ENCODE data around the gene ADAMTSL3. TPM values are rescaled to one million over a fixed set of nuclear protein-coding genes. Genes with fewer than 3 reads are reported as not detected.
"Not testable (repeated sequence)": the region's sequence is repeated elsewhere in the genome, so short reads cannot be mapped to it uniquely, and the experiment has no call there.

Gene ADAMTSL3
- total RNA-seq, 2 experiments from 2014 or later, result not detected

- no peaks in the 10 kb centered on the region for H3K36me3 ChIP-seq (ENCODE audit: insufficient read depth, low read length)
- CTCF ChIA-PET, result no interaction called here
- no peaks in the 10 kb centered on the region for H3K4me1 ChIP-seq (ENCODE audit: insufficient read depth, low read length)
- Mint-ChIP-seq H3K36me3 (ENCODE audit: low read depth) (no peaks in the 10 kb centered on the region), H3K27me3 (peaks cover 42% of the 10 kb centered on the region), H3K27ac (no peak overlapping the region), H3K9me3 (no peaks in the 10 kb centered on the region), H3K4me3 (no peak overlapping the region), H3K4me1 (ENCODE audit: low read depth) (no peaks in the 10 kb centered on the region)
- H3K27ac ChIP-seq (ENCODE audit: low read depth in 1 of 2, low read length in 2 of 2), result no peak overlapping the region
- no peaks in the 10 kb centered on the region for H3K27me3 ChIP-seq (ENCODE audit: control insufficient read depth in 1 of 2, insufficient read depth in 2 of 2, low read length in 2 of 2)
- peaks cover 0 to under 1% of the 10 kb centered on the region in 2 experiments for H3K9me3 ChIP-seq (ENCODE audit: control insufficient read depth in 1 of 2, insufficient read depth in 1 of 2, low read length in 2 of 2)
- no peak for ATAC-seq (ENCODE audit: poor library complexity)
- intact Hi-C loops (cut with DNase I, micrococcal nuclease), result no loop called here
- no peak overlapping the region for H3K4me3 ChIP-seq (ENCODE audit: low read length)
- POLR2A ChIA-PET, result no interaction called here
- TF ChIP-seq, protein P1, sequence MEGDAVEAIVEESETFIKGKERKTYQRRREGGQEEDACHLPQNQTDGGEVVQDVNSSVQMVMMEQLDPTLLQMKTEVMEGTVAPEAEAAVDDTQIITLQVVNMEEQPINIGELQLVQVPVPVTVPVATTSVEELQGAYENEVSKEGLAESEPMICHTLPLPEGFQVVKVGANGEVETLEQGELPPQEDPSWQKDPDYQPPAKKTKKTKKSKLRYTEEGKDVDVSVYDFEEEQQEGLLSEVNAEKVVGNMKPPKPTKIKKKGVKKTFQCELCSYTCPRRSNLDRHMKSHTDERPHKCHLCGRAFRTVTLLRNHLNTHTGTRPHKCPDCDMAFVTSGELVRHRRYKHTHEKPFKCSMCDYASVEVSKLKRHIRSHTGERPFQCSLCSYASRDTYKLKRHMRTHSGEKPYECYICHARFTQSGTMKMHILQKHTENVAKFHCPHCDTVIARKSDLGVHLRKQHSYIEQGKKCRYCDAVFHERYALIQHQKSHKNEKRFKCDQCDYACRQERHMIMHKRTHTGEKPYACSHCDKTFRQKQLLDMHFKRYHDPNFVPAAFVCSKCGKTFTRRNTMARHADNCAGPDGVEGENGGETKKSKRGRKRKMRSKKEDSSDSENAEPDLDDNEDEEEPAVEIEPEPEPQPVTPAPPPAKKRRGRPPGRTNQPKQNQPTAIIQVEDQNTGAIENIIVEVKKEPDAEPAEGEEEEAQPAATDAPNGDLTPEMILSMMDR (IDR thresholded peaks at IDR 0.05), result no peak
- DNase-seq, result no peak
Observed at GRCh38 chr15:84037301-84037700, 383.4 kb downstream of the ADAMTSL3 start.

DNA sequence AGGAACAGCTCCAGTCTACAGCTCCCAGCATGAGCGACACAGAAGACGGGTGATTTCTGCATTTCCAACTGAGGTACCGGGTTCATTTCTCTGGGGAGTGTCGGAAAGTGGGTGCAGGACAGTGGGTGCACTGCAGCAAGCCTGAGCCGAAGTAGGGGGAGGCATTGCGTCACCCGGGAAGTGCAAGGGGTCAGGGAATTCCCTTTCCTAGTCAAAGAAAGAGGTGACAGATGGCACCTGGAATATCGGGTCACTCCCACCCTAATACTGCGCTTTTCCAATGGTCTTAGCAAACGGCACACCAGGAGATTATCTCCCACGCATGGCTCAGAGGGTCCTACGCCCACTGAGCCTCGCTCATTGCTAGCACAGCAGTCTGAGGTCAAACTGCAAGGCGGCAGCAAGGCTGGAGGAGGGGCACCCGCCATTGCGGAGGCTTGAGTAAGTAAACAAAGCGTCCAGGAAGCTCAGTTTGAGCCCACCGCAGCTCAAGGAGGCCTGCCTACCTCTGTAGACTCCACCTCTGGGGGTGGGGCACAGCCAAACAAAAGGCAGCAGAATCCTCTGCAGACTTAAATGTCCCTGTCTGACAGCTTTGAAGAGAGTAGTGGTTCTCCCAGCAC lies 388.6 kb downstream of the ADAMTSL3 start:
- POLR2A ChIA-PET; CTCF ChIA-PET; H3K4me3 Mint-ChIP-seq; H3K27ac ChIP-seq (ENCODE audit: low read depth in 1 of 2, low read length in 2 of 2); H3K36me3 ChIP-seq (ENCODE audit: insufficient read depth, low read length); ATAC-seq (ENCODE audit: poor library complexity); H3K27me3 ChIP-seq (ENCODE audit: control insufficient read depth in 1 of 2, insufficient read depth in 2 of 2, low read length in 2 of 2); H3K4me1 ChIP-seq (ENCODE audit: insufficient read depth, low read length); H3K27ac Mint-ChIP-seq; H3K4me1 Mint-ChIP-seq (ENCODE audit: low read depth); H3K4me3 ChIP-seq (ENCODE audit: low read length); intact Hi-C loops (cut with DNase I, micrococcal nuclease); H3K9me3 ChIP-seq (ENCODE audit: control insufficient read depth in 1 of 2, insufficient read depth in 1 of 2, low read length in 2 of 2); DNase-seq; H3K36me3 Mint-ChIP-seq (ENCODE audit: low read depth): not testable (repeated sequence)
- Mint-ChIP-seq H3K27me3 (peaks cover 25% of the 10 kb centered on the region), H3K9me3 (peaks cover 13% of the 10 kb centered on the region)

- no peak overlapping the region for H3K27ac ChIP-seq (ENCODE audit: low read depth in 1 of 2, low read length in 2 of 2)
- H3K4me3 ChIP-seq (ENCODE audit: low read length), result no peak overlapping the region
- no peak overlapping the region for H3K27ac Mint-ChIP-seq
- H3K27me3 ChIP-seq (ENCODE audit: control insufficient read depth in 1 of 2, insufficient read depth in 2 of 2, low read length in 2 of 2), result no peaks in the 10 kb centered on the region
- peaks cover 12% of the 10 kb centered on the region for H3K27me3 Mint-ChIP-seq
- H3K9me3 ChIP-seq (ENCODE audit: control insufficient read depth in 1 of 2, insufficient read depth in 1 of 2, low read length in 2 of 2), result peaks cover 5 to 7% of the 10 kb centered on the region in 2 experiments
- no peak overlapping the region for H3K4me3 Mint-ChIP-seq
- intact Hi-C loops (cut with DNase I, micrococcal nuclease), result no loop called here
- no peak for DNase-seq
- ATAC-seq (ENCODE audit: poor library complexity), result no peak
- peaks cover 14% of the 10 kb centered on the region for H3K9me3 Mint-ChIP-seq
- no peaks in the 10 kb centered on the region for H3K4me1 ChIP-seq (ENCODE audit: insufficient read depth, low read length)
- no peaks in the 10 kb centered on the region for H3K36me3 Mint-ChIP-seq (ENCODE audit: low read depth)
- no peaks in the 10 kb centered on the region for H3K4me1 Mint-ChIP-seq (ENCODE audit: low read depth)
- POLR2A ChIA-PET, result no interaction called here
- no peaks in the 10 kb centered on the region for H3K36me3 ChIP-seq (ENCODE audit: insufficient read depth, low read length)
- CTCF ChIA-PET, result no interaction called here
- TF ChIP-seq, protein P1 (IDR thresholded peaks at IDR 0.05), result no peak
Observed at GRCh38 chr15:84046064-84046637, 392.2 kb downstream of the ADAMTSL3 start.

GRCh38 chr15:84049480-84049879 lies 395.6 kb downstream of the ADAMTSL3 start:
- H3K36me3 ChIP-seq (ENCODE audit: insufficient read depth, low read length); H3K4me1 ChIP-seq (ENCODE audit: insufficient read depth, low read length); H3K4me3 Mint-ChIP-seq; intact Hi-C loops (cut with DNase I, micrococcal nuclease); H3K4me1 Mint-ChIP-seq (ENCODE audit: low read depth); H3K27ac Mint-ChIP-seq; H3K9me3 ChIP-seq (ENCODE audit: control insufficient read depth in 1 of 2, insufficient read depth in 1 of 2, low read length in 2 of 2); CTCF ChIA-PET; POLR2A ChIA-PET; H3K4me3 ChIP-seq (ENCODE audit: low read length); ATAC-seq (ENCODE audit: poor library complexity); H3K27ac ChIP-seq (ENCODE audit: low read depth in 1 of 2, low read length in 2 of 2); H3K27me3 ChIP-seq (ENCODE audit: control insufficient read depth in 1 of 2, insufficient read depth in 2 of 2, low read length in 2 of 2); DNase-seq; H3K36me3 Mint-ChIP-seq (ENCODE audit: low read depth): not testable (repeated sequence)
- Mint-ChIP-seq H3K9me3 (peaks cover 14% of the 10 kb centered on the region), H3K27me3 (peaks cover 12% of the 10 kb centered on the region)
